HG03175 (cell line): ENCODE results near the gene CPNE9.
"Not testable (repeated sequence)": the region's sequence is repeated elsewhere in the genome, so short reads cannot be mapped to it uniquely, and the experiment has no call there.

Source experiments
- ATAC-seq: cut with Tn5 transposase; IDR thresholded peaks from one replicate; pipeline ENCODE4 v1.9.1; 2021; ENCODE audit warnings: mild to moderate bottlenecking, moderate library complexity; ENCODE audit not compliant: unreplicated experiment

Gene CPNE9

DNA sequence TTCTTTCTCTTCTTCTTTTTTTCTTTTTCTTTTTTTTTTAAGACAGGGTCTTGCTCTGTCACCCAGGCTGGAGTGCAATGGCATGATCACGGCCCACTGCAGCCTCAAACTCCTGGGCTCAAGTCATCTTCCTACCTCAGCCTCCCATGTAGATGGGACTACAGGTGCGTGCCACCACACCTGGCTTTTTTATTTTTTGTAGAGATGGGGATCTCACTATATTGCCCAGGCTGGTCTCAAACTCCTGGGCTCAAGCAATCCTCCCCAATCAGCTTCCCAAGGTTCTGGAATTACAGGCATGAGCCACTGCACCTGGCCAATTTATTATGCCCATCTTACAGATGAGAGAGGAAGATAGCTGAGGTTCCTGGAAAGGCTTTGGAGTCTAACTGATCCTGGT is 67.4 kb downstream of the CPNE9 start:
- not testable (repeated sequence) for ATAC-seq

GRCh38 chr3:9776896-9777693 is 73.5 kb downstream of the CPNE9 start:
- ATAC-seq, result no peak

DNA sequence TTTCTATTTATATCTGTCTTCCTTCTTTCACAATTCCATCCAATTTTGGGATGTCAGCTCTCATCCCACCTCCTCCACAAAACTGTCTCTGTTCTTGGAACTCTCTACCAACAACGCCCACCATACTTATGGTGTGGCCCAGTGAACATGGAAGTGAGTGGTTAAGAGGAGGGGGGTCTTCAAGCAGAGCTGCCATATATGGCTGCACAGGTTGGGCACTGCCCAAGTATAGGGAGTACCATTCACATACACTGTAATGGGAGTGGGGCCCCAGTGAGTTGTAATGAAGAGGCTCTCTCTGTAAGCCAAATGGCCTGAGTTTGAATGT is 74.0 kb downstream of the CPNE9 start:
- no peak for ATAC-seq

GRCh38 chr3:9778143-9779074 is 74.8 kb downstream of the CPNE9 start:
- no peak for ATAC-seq

- ATAC-seq, result no peak
Observed at GRCh38 chr3:9779075-9779593, 75.5 kb downstream of the CPNE9 start.
